ENCODE data around the gene ESPN.
"Not testable (repeated sequence)": the region's sequence is repeated elsewhere in the genome, so short reads cannot be mapped to it uniquely, and the experiment has no call there.

The ESPN gene

GRCh38 chr1:6491480-6491962, 66.9 kb downstream of the ESPN start, which contains the start of gene PLEKHG5:
PLEKHG5 (minus strand) TSS chr1:6491667; CDS start chr1:6477571, 14,096 bp downstream.
- in situ Hi-C loops (cut with HindIII; ENCODE audit: low pct_unique_long_range_greater_than_20kb, low sequenced_read_pairs): no loop called here
- TF ChIP-seq JUND (IDR thresholded peaks at IDR 0.05; ENCODE audit: low read depth): no peak
- DNase-seq (ENCODE audit: low read depth in 1 of 2, low spot score in 1 of 2): no peak

GRCh38 chr1:6491966-6492365, 67.4 kb downstream of the ESPN start:
- in situ Hi-C loops (cut with HindIII; ENCODE audit: low pct_unique_long_range_greater_than_20kb, low sequenced_read_pairs): no loop called here
- DNase-seq (ENCODE audit: low read depth in 1 of 2, low spot score in 1 of 2): no peak
- TF ChIP-seq JUND (IDR thresholded peaks at IDR 0.05; ENCODE audit: low read depth): no peak

- DNase-seq (ENCODE audit: low read depth in 1 of 2, low spot score in 1 of 2); in situ Hi-C loops (cut with HindIII; ENCODE audit: low pct_unique_long_range_greater_than_20kb, low sequenced_read_pairs): not testable (repeated sequence)
These were observed 69.3 kb downstream of the ESPN start for GRCh38 chr1:6493834-6494223.

GRCh38 chr1:6494627-6495026, 70.1 kb downstream of the ESPN start:
- no peak for DNase-seq (ENCODE audit: low read depth in 1 of 2, low spot score in 1 of 2)
- no peak for TF ChIP-seq JUND (IDR thresholded peaks at IDR 0.05; ENCODE audit: low read depth)
- in situ Hi-C loops (cut with HindIII; ENCODE audit: low pct_unique_long_range_greater_than_20kb, low sequenced_read_pairs): no loop called here

GRCh38 chr1:6495041-6495441, 70.5 kb downstream of the ESPN start:
- no peak for TF ChIP-seq JUND (IDR thresholded peaks at IDR 0.05; ENCODE audit: low read depth)
- DNase-seq (ENCODE audit: low read depth in 1 of 2, low spot score in 1 of 2): no peak
- in situ Hi-C loops (cut with HindIII; ENCODE audit: low pct_unique_long_range_greater_than_20kb, low sequenced_read_pairs): no loop called here

- in situ Hi-C loops (cut with HindIII; ENCODE audit: low pct_unique_long_range_greater_than_20kb, low sequenced_read_pairs): no loop called here
- no peak for DNase-seq (ENCODE audit: low read depth in 1 of 2, low spot score in 1 of 2)
- TF ChIP-seq JUND (IDR thresholded peaks at IDR 0.05; ENCODE audit: low read depth): no peak
These were observed 71.2 kb downstream of the ESPN start for GRCh38 chr1:6495540-6496364.

GRCh38 chr1:6496365-6496721, 71.8 kb downstream of the ESPN start:
- TF ChIP-seq JUND (IDR thresholded peaks at IDR 0.05; ENCODE audit: low read depth): no peak
- in situ Hi-C loops (cut with HindIII; ENCODE audit: low pct_unique_long_range_greater_than_20kb, low sequenced_read_pairs): no loop called here
- no peak for DNase-seq (ENCODE audit: low read depth in 1 of 2, low spot score in 1 of 2)

GRCh38 chr1:6496890-6497214, 72.3 kb downstream of the ESPN start:
- in situ Hi-C loops (cut with HindIII; ENCODE audit: low pct_unique_long_range_greater_than_20kb, low sequenced_read_pairs): no loop called here
- no peak for TF ChIP-seq JUND (IDR thresholded peaks at IDR 0.05; ENCODE audit: low read depth)
- no peak for DNase-seq (ENCODE audit: low read depth in 1 of 2, low spot score in 1 of 2)

GRCh38 chr1:6497215-6497866, 72.8 kb downstream of the ESPN start:
- no peak for TF ChIP-seq JUND (IDR thresholded peaks at IDR 0.05; ENCODE audit: low read depth)
- DNase-seq (ENCODE audit: low read depth in 1 of 2, low spot score in 1 of 2): peak; percentile 66 to 70
- in situ Hi-C loops (cut with HindIII; ENCODE audit: low pct_unique_long_range_greater_than_20kb, low sequenced_read_pairs): no loop called here

- DNase-seq (ENCODE audit: low read depth in 1 of 2, low spot score in 1 of 2): no peak
- TF ChIP-seq JUND (IDR thresholded peaks at IDR 0.05; ENCODE audit: low read depth): no peak
- in situ Hi-C loops (cut with HindIII; ENCODE audit: low pct_unique_long_range_greater_than_20kb, low sequenced_read_pairs): no loop called here
These were observed 73.4 kb downstream of the ESPN start for GRCh38 chr1:6497867-6498575.

- no peak for TF ChIP-seq JUND (IDR thresholded peaks at IDR 0.05; ENCODE audit: low read depth)
- DNase-seq (ENCODE audit: low read depth in 1 of 2, low spot score in 1 of 2): no peak
- in situ Hi-C loops (cut with HindIII; ENCODE audit: low pct_unique_long_range_greater_than_20kb, low sequenced_read_pairs): no loop called here
These were observed 74.1 kb downstream of the ESPN start for GRCh38 chr1:6498576-6499111.

GRCh38 chr1:6499296-6499695, 74.7 kb downstream of the ESPN start:
- TF ChIP-seq JUND (IDR thresholded peaks at IDR 0.05; ENCODE audit: low read depth): no peak
- in situ Hi-C loops (cut with HindIII; ENCODE audit: low pct_unique_long_range_greater_than_20kb, low sequenced_read_pairs): no loop called here
- no peak for DNase-seq (ENCODE audit: low read depth in 1 of 2, low spot score in 1 of 2)
